ENCODE results near the gene FLNB.

The FLNB gene

GRCh38 chr3:57968501-57968900 is 39.7 kb upstream of the FLNB start:
- no peak overlapping the region for H3K4me3 ChIP-seq (ENCODE audit: low read length)
- peaks cover 9% of the 10 kb centered on the region; the same call in 1 of the 2 replicates for H3K4me1 ChIP-seq (ENCODE audit: insufficient read depth, low read length)

GRCh38 chr3:57971975-57972374 is 36.2 kb upstream of the FLNB start:
- H3K4me1 ChIP-seq (ENCODE audit: insufficient read depth, low read length): peaks cover 9% of the 10 kb centered on the region; the same call in 1 of the 2 replicates
- H3K27ac ChIP-seq (ENCODE audit: low read length): no peak overlapping the region

More at GRCh38 chr3:57968501-57968900, 39.7 kb upstream of the FLNB start:
- Histone ChIP-seq H3K9ac (ENCODE audit: low read depth, low read length) (no peak overlapping the region), H3K36me3 (ENCODE audit: insufficient read depth, low read depth, low read length) (no peaks in the 10 kb centered on the region), H3K9me3 (ENCODE audit: insufficient read depth, low read depth, low read length) (no peaks in the 10 kb centered on the region), H3K27me3 (ENCODE audit: insufficient read depth, low read length) (no peaks in the 10 kb centered on the region), H3K27ac (ENCODE audit: low read length) (no peak overlapping the region)

GRCh38 chr3:57972531-57973111 is 35.6 kb upstream of the FLNB start:
- peaks cover 9% of the 10 kb centered on the region; the same call in 1 of the 2 replicates for H3K4me1 ChIP-seq (ENCODE audit: insufficient read depth, low read length)
- H3K9ac ChIP-seq (ENCODE audit: low read depth, low read length): no peak overlapping the region
- H3K27me3 ChIP-seq (ENCODE audit: insufficient read depth, low read length): no peaks in the 10 kb centered on the region
- no peak overlapping the region for H3K4me3 ChIP-seq (ENCODE audit: low read length)
- H3K36me3 ChIP-seq (ENCODE audit: insufficient read depth, low read depth, low read length): no peaks in the 10 kb centered on the region
- H3K27ac ChIP-seq (ENCODE audit: low read length): no peak overlapping the region
- H3K9me3 ChIP-seq (ENCODE audit: insufficient read depth, low read depth, low read length): no peaks in the 10 kb centered on the region

More at GRCh38 chr3:57971975-57972374, 36.2 kb upstream of the FLNB start:
- Histone ChIP-seq H3K9me3 (ENCODE audit: insufficient read depth, low read depth, low read length) (no peaks in the 10 kb centered on the region), H3K9ac (ENCODE audit: low read depth, low read length) (no peak overlapping the region), H3K4me3 (ENCODE audit: low read length) (no peak overlapping the region), H3K27me3 (ENCODE audit: insufficient read depth, low read length) (no peaks in the 10 kb centered on the region), H3K36me3 (ENCODE audit: insufficient read depth, low read depth, low read length) (no peaks in the 10 kb centered on the region)

- H3K4me1 ChIP-seq (ENCODE audit: insufficient read depth, low read length): peaks cover 9% of the 10 kb centered on the region; the same call in 1 of the 2 replicates
- H3K9me3 ChIP-seq (ENCODE audit: insufficient read depth, low read depth, low read length): no peaks in the 10 kb centered on the region
- no peak overlapping the region for H3K27ac ChIP-seq (ENCODE audit: low read length)
These were observed 34.3 kb upstream of the FLNB start for GRCh38 chr3:57973715-57974477.

GRCh38 chr3:57974796-57975388 is 33.3 kb upstream of the FLNB start:
- H3K27ac ChIP-seq (ENCODE audit: low read length): no peak overlapping the region
- peaks cover 5% of the 10 kb centered on the region; the same call in 1 of the 2 replicates for H3K4me1 ChIP-seq (ENCODE audit: insufficient read depth, low read length)
- H3K4me3 ChIP-seq (ENCODE audit: low read length): no peak overlapping the region
- H3K27me3 ChIP-seq (ENCODE audit: insufficient read depth, low read length): no peaks in the 10 kb centered on the region
- H3K9ac ChIP-seq (ENCODE audit: low read depth, low read length): no peak overlapping the region
- H3K9me3 ChIP-seq (ENCODE audit: insufficient read depth, low read depth, low read length): no peaks in the 10 kb centered on the region
- no peaks in the 10 kb centered on the region for H3K36me3 ChIP-seq (ENCODE audit: insufficient read depth, low read depth, low read length)

More at GRCh38 chr3:57973715-57974477, 34.3 kb upstream of the FLNB start:
- H3K9ac ChIP-seq (ENCODE audit: low read depth, low read length): no peak overlapping the region
- no peak overlapping the region for H3K4me3 ChIP-seq (ENCODE audit: low read length)
- no peaks in the 10 kb centered on the region for H3K27me3 ChIP-seq (ENCODE audit: insufficient read depth, low read length)
- H3K36me3 ChIP-seq (ENCODE audit: insufficient read depth, low read depth, low read length): no peaks in the 10 kb centered on the region

GRCh38 chr3:57977818-57978235 is 30.4 kb upstream of the FLNB start:
- Histone ChIP-seq H3K27ac (ENCODE audit: low read length) (no peak overlapping the region), H3K4me1 (ENCODE audit: insufficient read depth, low read length) (0 out of 2 replicates have a peak, but pooled peaks cover 1% of the 10 kb centered on the region), H3K36me3 (ENCODE audit: insufficient read depth, low read depth, low read length) (no peaks in the 10 kb centered on the region), H3K4me3 (ENCODE audit: low read length) (no peak overlapping the region), H3K27me3 (ENCODE audit: insufficient read depth, low read length) (no peaks in the 10 kb centered on the region), H3K9me3 (ENCODE audit: insufficient read depth, low read depth, low read length) (no peaks in the 10 kb centered on the region), H3K9ac (ENCODE audit: low read depth, low read length) (no peak overlapping the region)

- Histone ChIP-seq H3K9me3 (ENCODE audit: insufficient read depth, low read depth, low read length) (no peaks in the 10 kb centered on the region), H3K4me1 (ENCODE audit: insufficient read depth, low read length) (no peaks in the 10 kb centered on the region), H3K27ac (ENCODE audit: low read length) (no peak overlapping the region), H3K9ac (ENCODE audit: low read depth, low read length) (no peak overlapping the region), H3K27me3 (ENCODE audit: insufficient read depth, low read length) (no peaks in the 10 kb centered on the region), H3K4me3 (ENCODE audit: low read length) (no peak overlapping the region), H3K36me3 (ENCODE audit: insufficient read depth, low read depth, low read length) (no peaks in the 10 kb centered on the region)
These were observed 29.9 kb upstream of the FLNB start for GRCh38 chr3:57978316-57978715.

- no peaks in the 10 kb centered on the region for H3K27me3 ChIP-seq (ENCODE audit: insufficient read depth, low read length)
- H3K4me3 ChIP-seq (ENCODE audit: low read length): no peak overlapping the region
- no peaks in the 10 kb centered on the region for H3K4me1 ChIP-seq (ENCODE audit: insufficient read depth, low read length)
- no peaks in the 10 kb centered on the region for H3K9me3 ChIP-seq (ENCODE audit: insufficient read depth, low read depth, low read length)
- no peak overlapping the region for H3K9ac ChIP-seq (ENCODE audit: low read depth, low read length)
- no peaks in the 10 kb centered on the region for H3K36me3 ChIP-seq (ENCODE audit: insufficient read depth, low read depth, low read length)
- H3K27ac ChIP-seq (ENCODE audit: low read length): no peak overlapping the region
These were observed 27.8 kb upstream of the FLNB start for GRCh38 chr3:57980416-57980815.

GRCh38 chr3:57981483-57982087 is 26.6 kb upstream of the FLNB start:
- no peaks in the 10 kb centered on the region for H3K9me3 ChIP-seq (ENCODE audit: insufficient read depth, low read depth, low read length)
- no peaks in the 10 kb centered on the region for H3K36me3 ChIP-seq (ENCODE audit: insufficient read depth, low read depth, low read length)
- H3K27ac ChIP-seq (ENCODE audit: low read length): no peak overlapping the region
- no peak overlapping the region for H3K9ac ChIP-seq (ENCODE audit: low read depth, low read length)
- no peaks in the 10 kb centered on the region for H3K4me1 ChIP-seq (ENCODE audit: insufficient read depth, low read length)
- H3K27me3 ChIP-seq (ENCODE audit: insufficient read depth, low read length): no peaks in the 10 kb centered on the region
- H3K4me3 ChIP-seq (ENCODE audit: low read length): no peak overlapping the region

- Histone ChIP-seq H3K27ac (ENCODE audit: low read length) (no peak overlapping the region), H3K9ac (ENCODE audit: low read depth, low read length) (no peak overlapping the region), H3K4me3 (ENCODE audit: low read length) (no peak overlapping the region), H3K27me3 (ENCODE audit: insufficient read depth, low read length) (no peaks in the 10 kb centered on the region), H3K4me1 (ENCODE audit: insufficient read depth, low read length) (no peaks in the 10 kb centered on the region), H3K9me3 (ENCODE audit: insufficient read depth, low read depth, low read length) (no peaks in the 10 kb centered on the region), H3K36me3 (ENCODE audit: insufficient read depth, low read depth, low read length) (no peaks in the 10 kb centered on the region)
These were observed 25.5 kb upstream of the FLNB start for GRCh38 chr3:57982561-57983243.
